Smooth muscle cell (in vitro differentiated cells): Measurements from ENCODE around the gene GLB1L2. TPM values are rescaled to one million over a fixed set of nuclear protein-coding genes. Genes with fewer than 3 reads are reported as not detected.
A peak's percentile ranks its signal among the peaks of the same experiment; 100 is the strongest.

Experiments used
- DNase-seq: peaks from one replicate; lab custom pipeline; 2025; ENCODE audit not compliant: unreplicated experiment; lab: John Stamatoyannopoulos, UW
- H2AFZ ChIP-seq: fragments of 200-600 bp; sonication (generic); 2 replicates; pipeline ENCODE4 v1.6.0; 2016; ENCODE audit warnings: antibody characterized with exemption, low read depth, mild to moderate bottlenecking
- H3F3A ChIP-seq: fragments of 200-600 bp; sonication (generic); 2 replicates; pipeline ENCODE4 v1.6.0; 2017; ENCODE audit warnings: antibody characterized with exemption, low read depth
- H3K27ac ChIP-seq: fragments of 200-600 bp; sonication (generic); 2 replicates; pipeline ENCODE4 v1.5.1; 2016; ENCODE audit warnings: low read depth, mild to moderate bottlenecking
- H3K27me3 ChIP-seq: fragments of 200-600 bp; sonication (generic); 2 replicates; pipeline ENCODE4 v1.6.1; 2016; ENCODE audit warnings: low read depth, mild to moderate bottlenecking
- H3K36me3 ChIP-seq: fragments of 200-600 bp; sonication (generic); 2 replicates; pipeline ENCODE4 v1.5.1; 2016; ENCODE audit warnings: low read depth
- H3K4me1 ChIP-seq: fragments of 200-600 bp; sonication (generic); 2 replicates; pipeline ENCODE4 v1.5.1; 2016; ENCODE audit warnings: low read depth
- H3K4me2 ChIP-seq: fragments of 200-600 bp; sonication (generic); 2 replicates; pipeline ENCODE4 v1.6.0; 2016; ENCODE audit warnings: mild to moderate bottlenecking
- H3K4me3 ChIP-seq: fragments of 200-600 bp; sonication (generic); 2 replicates; pipeline ENCODE4 v1.5.1; 2016; ENCODE audit warnings: mild to moderate bottlenecking
- H3K79me2 ChIP-seq: fragments of 200-600 bp; sonication (generic); 2 replicates; pipeline ENCODE4 v1.6.0; 2016; ENCODE audit warnings: low read depth, mild to moderate bottlenecking
- H3K9ac ChIP-seq: fragments of 200-600 bp; sonication (generic); 2 replicates; pipeline ENCODE4 v1.6.0; 2016; ENCODE audit warnings: low read depth
- H3K9me3 ChIP-seq: fragments of 200-600 bp; sonication (generic); replicated peaks from 2 replicates; pipeline ENCODE4 v1.5.1; 2016; ENCODE audit warnings: low read depth
- H4K20me1 ChIP-seq: fragments of 200-600 bp; sonication (generic); 2 replicates; pipeline ENCODE4 v1.6.0; 2016; ENCODE audit warnings: low read depth
- CTCF ChIP-seq: fragments of 200-600 bp; sonication (generic); IDR thresholded peaks from 2 replicates; pipeline ENCODE4 v1.5.1; 2017; ENCODE audit warnings: borderline replicate concordance, mild to moderate bottlenecking, antibody characterized with exemption; ENCODE audit not compliant: insufficient read depth, poor library complexity, severe bottlenecking
- WGBS: methylation state at CpG from one replicate; pipeline ENCODE4 v1.1.7; 2016; ENCODE audit warnings: low lambda C conversion rate; 5-methylcytosine and 5-hydroxymethylcytosine counted together
- polyA plus RNA-seq: library from polyadenylated mRNA; unstranded; fragments of >200 nt; fragmentation: Nextera tagmentation; extraction: Ambion mirVana; gene quantifications from 2 replicates; pipeline ENCODE4 v1.2.1, GENCODE V29; 2016
- total RNA-seq: library from RNA; depleted of rRNA; stranded (reverse); fragments of >200 nt; gene quantifications from 2 replicates; pipeline ENCODE4 v1.2.3, GENCODE V29; 2014

Gene GLB1L2
- total and polyA plus RNA-seq, 2 experiments from 2014 or later = 0.40 to 0.83 TPM

- TF ChIP-seq CTCF = no peak
- Histone ChIP-seq H3K9me3 (no peaks in the 10 kb centered on the region), H3K27ac (no peak overlapping the region), H3K4me1 (peaks cover 6% of the 10 kb centered on the region), H3K4me2 (peak overlapping the region; percentile 94), H3K9ac (no peak overlapping the region), H3F3A (no peaks in the 10 kb centered on the region), H3K79me2 (no peaks in the 10 kb centered on the region), H2AFZ (peak overlapping the region; percentile 87), H3K27me3 (peaks cover 18% of the 10 kb centered on the region), H3K4me3 (peak overlapping the region; percentile 57), H3K36me3 (no peaks in the 10 kb centered on the region), H4K20me1 (no peaks in the 10 kb centered on the region)
- 37% methylated on average over 22 of the region's 22 CpGs for WGBS
- no peak for DNase-seq
Observed at GRCh38 chr11:134330611-134331353, 1.0 kb upstream of the GLB1L2 start.

GRCh38 chr11:134332189-134332631 is 422 bp downstream of the GLB1L2 start:
- Histone ChIP-seq H3K9ac (no peak overlapping the region), H3K4me3 (peak overlapping the region; percentile 51), H3K36me3 (no peaks in the 10 kb centered on the region), H3K4me1 (peaks cover 6% of the 10 kb centered on the region), H3K27me3 (peaks cover 18% of the 10 kb centered on the region), H3K27ac (no peak overlapping the region), H4K20me1 (no peaks in the 10 kb centered on the region), H3K4me2 (peak overlapping the region; percentile 88), H2AFZ (peak overlapping the region; percentile 63), H3K79me2 (no peaks in the 10 kb centered on the region), H3F3A (no peaks in the 10 kb centered on the region), H3K9me3 (no peaks in the 10 kb centered on the region)
- no peak for DNase-seq
- WGBS = under 1% methylated on average over 13 of the region's 40 CpGs
- no peak for TF ChIP-seq CTCF

GRCh38 chr11:134332782-134333181 is 994 bp downstream of the GLB1L2 start:
- no peaks in the 10 kb centered on the region for H3F3A ChIP-seq
- H3K9me3 ChIP-seq = no peaks in the 10 kb centered on the region
- H3K79me2 ChIP-seq = no peaks in the 10 kb centered on the region
- no peak overlapping the region for H3K4me2 ChIP-seq
- H4K20me1 ChIP-seq = no peaks in the 10 kb centered on the region
- H3K4me3 ChIP-seq = no peak overlapping the region
- DNase-seq = no peak
- H3K27me3 ChIP-seq = peaks cover 18% of the 10 kb centered on the region
- no peak overlapping the region for H2AFZ ChIP-seq
- H3K27ac ChIP-seq = no peak overlapping the region
- peaks cover 6% of the 10 kb centered on the region for H3K4me1 ChIP-seq
- no peak overlapping the region for H3K9ac ChIP-seq
- no peaks in the 10 kb centered on the region for H3K36me3 ChIP-seq
- 79% methylated on average over 7 of the region's 7 CpGs for WGBS
- TF ChIP-seq CTCF = no peak

- no peak for DNase-seq
- TF ChIP-seq CTCF = no peak
- Histone ChIP-seq H3F3A (no peaks in the 10 kb centered on the region), H3K4me2 (no peak overlapping the region), H3K4me1 (peaks cover 6% of the 10 kb centered on the region), H3K79me2 (no peaks in the 10 kb centered on the region), H3K36me3 (no peaks in the 10 kb centered on the region), H3K4me3 (no peak overlapping the region), H3K9me3 (no peaks in the 10 kb centered on the region), H2AFZ (no peak overlapping the region), H4K20me1 (no peaks in the 10 kb centered on the region), H3K9ac (no peak overlapping the region), H3K27ac (no peak overlapping the region), H3K27me3 (peaks cover 18% of the 10 kb centered on the region)
- 87% methylated on average over 7 of the region's 7 CpGs for WGBS
Observed at GRCh38 chr11:134333312-134333711, 1.5 kb downstream of the GLB1L2 start.
